WERI-Rb-1 (cell line): ENCODE results near the gene SLCO4A1.

ENCODE experiments used
- DNase-seq: peaks from one replicate; pipeline ENCODE4 v3.0.0-alpha.2; 2020
- H3K27ac ChIP-seq: fragments of 250-450 bp; sonication (Bioruptor Pico); 2 replicates; pipeline ENCODE4 v1.5.1; 2020; ENCODE audit warnings: mild to moderate bottlenecking, moderate library complexity
- H3K27me3 ChIP-seq: fragments of 250-450 bp; sonication (Bioruptor Pico); 2 replicates; pipeline ENCODE4 v1.5.1; 2021; ENCODE audit warnings: mild to moderate bottlenecking, low read depth, moderate library complexity; ENCODE audit not compliant: insufficient read depth, severe bottlenecking
- H3K36me3 ChIP-seq: fragments of 250-450 bp; sonication (Bioruptor Pico); 2 replicates; pipeline ENCODE4 v1.5.1; 2020; ENCODE audit warnings: mild to moderate bottlenecking, moderate library complexity
- H3K4me3 ChIP-seq: 2 replicates; pipeline ENCODE4 v1.5.1; 2011; ENCODE audit warnings: low read depth, mild to moderate bottlenecking, control low read depth, low read length
- H3K9me3 ChIP-seq: fragments of 250-450 bp; sonication (Bioruptor Pico); 2 replicates; pipeline ENCODE4 v1.5.1; 2021; ENCODE audit warnings: mild to moderate bottlenecking, moderate library complexity; ENCODE audit not compliant: severe bottlenecking
- TF ChIP-seq, protein P1 (sequence below): IDR thresholded peaks from 2 replicates; pipeline ENCODE4 v1.5.1; 2011; ENCODE audit warnings: low read depth, mild to moderate bottlenecking, control low read depth, inconsistent platforms, low read length

Gene SLCO4A1

DNA sequence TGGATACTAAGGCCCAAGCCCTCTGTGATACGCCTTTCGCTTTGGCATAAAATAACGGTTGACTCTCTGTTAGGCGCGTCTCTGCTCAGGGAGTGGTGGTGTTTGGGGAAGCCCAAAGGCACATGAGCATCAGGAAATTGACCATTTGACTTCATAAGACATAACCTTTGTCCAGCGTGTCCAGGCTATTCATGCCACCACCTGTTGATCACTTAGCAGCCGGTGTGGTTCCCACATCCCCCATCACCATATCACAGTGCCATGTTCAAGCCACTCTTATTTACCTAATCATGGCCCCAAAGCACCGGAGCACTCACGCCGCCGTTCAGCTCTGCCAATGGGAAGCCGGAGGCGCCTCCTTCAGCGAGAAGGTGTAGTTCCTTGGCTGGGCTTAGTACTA, 27.9 kb downstream of the SLCO4A1 start:
- H3K9me3 ChIP-seq, result no peaks in the 10 kb centered on the region
- H3K4me3 ChIP-seq, result no peak overlapping the region
- DNase-seq, result no peak
- H3K27ac ChIP-seq, result peak overlapping the region; percentile 28
- H3K36me3 ChIP-seq, result peaks cover 22% of the 10 kb centered on the region
- no peaks in the 10 kb centered on the region for H3K27me3 ChIP-seq
- TF ChIP-seq, protein P1, sequence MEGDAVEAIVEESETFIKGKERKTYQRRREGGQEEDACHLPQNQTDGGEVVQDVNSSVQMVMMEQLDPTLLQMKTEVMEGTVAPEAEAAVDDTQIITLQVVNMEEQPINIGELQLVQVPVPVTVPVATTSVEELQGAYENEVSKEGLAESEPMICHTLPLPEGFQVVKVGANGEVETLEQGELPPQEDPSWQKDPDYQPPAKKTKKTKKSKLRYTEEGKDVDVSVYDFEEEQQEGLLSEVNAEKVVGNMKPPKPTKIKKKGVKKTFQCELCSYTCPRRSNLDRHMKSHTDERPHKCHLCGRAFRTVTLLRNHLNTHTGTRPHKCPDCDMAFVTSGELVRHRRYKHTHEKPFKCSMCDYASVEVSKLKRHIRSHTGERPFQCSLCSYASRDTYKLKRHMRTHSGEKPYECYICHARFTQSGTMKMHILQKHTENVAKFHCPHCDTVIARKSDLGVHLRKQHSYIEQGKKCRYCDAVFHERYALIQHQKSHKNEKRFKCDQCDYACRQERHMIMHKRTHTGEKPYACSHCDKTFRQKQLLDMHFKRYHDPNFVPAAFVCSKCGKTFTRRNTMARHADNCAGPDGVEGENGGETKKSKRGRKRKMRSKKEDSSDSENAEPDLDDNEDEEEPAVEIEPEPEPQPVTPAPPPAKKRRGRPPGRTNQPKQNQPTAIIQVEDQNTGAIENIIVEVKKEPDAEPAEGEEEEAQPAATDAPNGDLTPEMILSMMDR, result no peak

DNA sequence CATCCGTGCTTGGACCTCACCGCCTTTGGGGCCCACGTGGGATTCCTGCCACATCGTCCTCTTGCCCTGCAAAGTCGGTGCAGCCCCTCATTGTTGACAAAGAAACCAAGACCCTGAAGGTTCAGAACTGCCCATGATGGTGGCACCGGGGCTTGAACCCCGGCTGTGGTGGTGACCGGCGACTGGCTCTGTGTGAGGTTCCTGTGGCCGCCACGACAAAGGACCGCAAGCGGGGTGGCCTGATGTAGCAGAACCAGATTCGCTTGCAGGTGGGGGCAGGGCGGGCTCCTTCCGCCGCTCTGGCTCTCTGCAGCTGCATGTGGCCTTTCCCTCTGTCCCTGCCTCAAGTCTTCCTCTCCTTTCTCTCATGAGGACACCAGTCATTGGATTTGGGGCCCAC, 28.7 kb downstream of the SLCO4A1 start:
- Histone ChIP-seq H3K36me3 (peaks cover 22% of the 10 kb centered on the region), H3K27me3 (no peaks in the 10 kb centered on the region), H3K27ac (peak overlapping the region; percentile 98), H3K4me3 (no peak overlapping the region), H3K9me3 (no peaks in the 10 kb centered on the region)
- no peak for DNase-seq
- TF ChIP-seq, protein P1, result no peak

DNA sequence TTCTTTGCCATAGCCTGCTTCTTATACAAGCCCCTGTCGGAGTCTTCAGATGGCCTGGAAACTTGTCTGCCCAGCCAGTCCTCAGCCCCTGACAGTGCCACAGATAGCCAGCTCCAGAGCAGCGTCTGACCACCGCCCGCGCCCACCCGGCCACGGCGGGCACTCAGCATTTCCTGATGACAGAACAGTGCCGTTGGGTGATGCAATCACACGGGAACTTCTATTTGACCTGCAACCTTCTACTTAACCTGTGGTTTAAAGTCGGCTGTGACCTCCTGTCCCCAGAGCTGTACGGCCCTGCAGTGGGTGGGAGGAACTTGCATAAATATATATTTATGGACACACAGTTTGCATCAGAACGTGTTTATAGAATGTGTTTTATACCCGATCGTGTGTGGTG, 29.5 kb downstream of the SLCO4A1 start:
- H3K27ac ChIP-seq, result peak overlapping the region; percentile 98
- H3K27me3 ChIP-seq, result no peaks in the 10 kb centered on the region
- peaks cover 22% of the 10 kb centered on the region for H3K36me3 ChIP-seq
- TF ChIP-seq, protein P1, result no peak
- DNase-seq, result no peak
- no peaks in the 10 kb centered on the region for H3K9me3 ChIP-seq
- H3K4me3 ChIP-seq, result no peak overlapping the region

DNA sequence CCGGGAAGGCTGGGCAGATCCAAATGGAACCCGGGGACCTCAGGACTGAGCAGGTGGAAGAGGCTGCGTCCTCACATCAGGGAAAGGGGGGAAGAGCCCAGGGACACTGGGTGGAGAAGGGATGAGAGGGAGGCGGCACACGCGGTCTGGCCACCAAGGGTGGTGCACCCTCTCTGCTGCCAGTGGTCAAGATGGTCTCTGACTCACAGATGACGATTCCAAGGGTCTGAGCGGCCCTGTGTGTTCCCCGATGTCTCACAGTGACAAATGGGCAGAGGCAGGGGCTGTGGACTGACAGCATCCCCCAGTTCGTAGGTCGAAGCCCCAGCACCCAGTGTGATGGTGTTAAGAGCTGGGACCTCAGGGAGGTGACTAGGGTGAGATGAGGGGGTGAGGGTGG, 32.1 kb downstream of the SLCO4A1 start:
- no peaks in the 10 kb centered on the region for H3K9me3 ChIP-seq
- peak overlapping the region; percentile 98 for H3K27ac ChIP-seq
- peaks cover 15% of the 10 kb centered on the region for H3K36me3 ChIP-seq
- no peak for DNase-seq
- no peak overlapping the region for H3K4me3 ChIP-seq
- no peaks in the 10 kb centered on the region for H3K27me3 ChIP-seq
- TF ChIP-seq, protein P1, result no peak

DNA sequence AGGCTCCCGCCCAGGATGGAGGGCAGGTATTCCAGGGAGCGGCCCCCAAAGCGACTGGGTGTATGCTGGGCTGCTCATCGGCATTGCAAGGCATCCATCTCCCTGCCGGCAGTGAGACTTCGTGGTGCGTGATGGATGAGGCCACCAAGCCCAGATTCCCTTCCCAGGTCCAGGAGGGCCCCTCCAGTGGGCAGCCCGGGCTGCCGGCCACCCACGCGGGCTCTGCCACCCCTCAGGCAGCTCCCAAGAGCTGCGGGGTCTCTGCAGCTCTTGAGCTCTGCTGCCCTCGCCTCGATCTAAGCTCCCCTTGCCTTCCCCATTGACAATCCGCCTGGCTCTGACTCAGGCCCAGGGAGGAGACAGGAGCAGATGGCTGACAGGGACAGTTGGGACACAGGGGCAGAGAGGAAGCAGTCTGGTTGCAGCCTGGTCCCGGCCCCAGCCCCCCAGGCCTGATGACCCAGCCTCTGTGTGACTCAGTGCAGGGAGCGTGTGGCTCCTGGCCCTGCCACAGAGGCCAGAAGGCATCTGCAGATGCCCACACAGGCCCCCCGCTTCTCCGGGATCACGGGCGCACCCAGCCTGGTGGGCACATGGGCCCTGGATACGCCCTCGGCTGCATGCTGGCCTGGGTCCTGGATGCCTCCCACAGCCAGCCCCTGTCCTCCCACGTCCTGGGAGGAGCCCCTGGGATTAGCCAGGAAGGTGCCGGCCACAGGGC, 33.0 kb downstream of the SLCO4A1 start:
- peak overlapping the region; percentile 11 for H3K4me3 ChIP-seq
- peaks cover 7% of the 10 kb centered on the region for H3K9me3 ChIP-seq
- DNase-seq, result peak; percentile 91
- no peaks in the 10 kb centered on the region for H3K27me3 ChIP-seq
- peak overlapping the region; percentile 98 for H3K27ac ChIP-seq
- TF ChIP-seq, protein P1, result no peak
- peaks cover 13% of the 10 kb centered on the region for H3K36me3 ChIP-seq

DNA sequence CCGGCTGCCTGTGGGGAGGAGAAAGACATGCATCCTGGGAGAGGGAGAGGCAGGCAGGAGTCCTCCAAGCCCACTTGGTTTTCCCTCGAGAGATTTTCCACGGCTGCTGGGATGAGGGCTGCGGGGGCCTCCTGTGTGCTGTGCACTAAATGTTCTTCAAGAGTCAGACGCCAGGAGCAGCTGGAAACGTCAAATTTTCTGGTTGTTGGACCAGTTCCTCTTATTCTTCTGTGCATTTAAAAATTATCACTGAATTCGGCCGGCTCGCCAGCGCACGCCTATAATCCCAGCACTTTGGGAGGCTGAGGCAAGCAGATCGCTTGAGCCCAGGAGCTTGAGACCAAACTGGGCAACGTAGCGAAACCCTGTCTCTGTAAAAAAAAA, 33.6 kb downstream of the SLCO4A1 start:
- Histone ChIP-seq H3K27ac (peak overlapping the region; percentile 98), H3K36me3 (peaks cover 7% of the 10 kb centered on the region), H3K27me3 (no peaks in the 10 kb centered on the region), H3K9me3 (peaks cover 10% of the 10 kb centered on the region), H3K4me3 (no peak overlapping the region; the same call in 1 of the 2 replicates)
- TF ChIP-seq, protein P1, result no peak
- DNase-seq, result no peak
